ENCODE measurements around the gene PHF2.

- no peak for TF ChIP-seq CTCF (IDR thresholded peaks at IDR 0.05)
- TF ChIP-seq POLR2A (IDR thresholded peaks at IDR 0.05): no peak
These were observed 109.9 kb downstream of the PHF2 start for GRCh38 chr9:93686127-93686879.

Measured in breast epithelium (tissue), 3 donors.